ENCODE measurements around the gene TENM4. TPM values are rescaled to one million over a fixed set of nuclear protein-coding genes. Genes with fewer than 3 reads are reported as not detected.

Gene TENM4
- total RNA-seq, 4 donors from 2014 or later: 16.8 to 158 (median 120) TPM

DNA sequence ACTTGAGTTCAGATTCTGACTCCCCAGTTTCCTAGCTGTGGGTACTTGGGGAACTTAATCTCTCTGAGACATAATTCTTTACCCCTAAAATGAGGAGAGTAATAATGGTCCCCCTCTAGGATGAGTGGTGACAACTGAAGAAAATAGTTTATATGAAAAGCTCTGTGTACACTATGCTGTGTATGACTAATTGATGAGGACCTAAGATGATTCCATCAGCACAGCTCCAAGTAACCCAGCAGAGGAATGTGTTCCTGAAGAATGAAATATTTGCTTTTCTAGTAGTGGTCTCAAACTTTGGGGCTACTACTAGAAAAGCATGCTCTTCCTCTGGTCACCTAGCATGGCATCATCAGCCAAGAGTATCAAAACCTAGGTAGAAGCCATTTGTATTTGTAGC is 648.9 kb downstream of the TENM4 start:
- no peak for DNase-seq
- H3K27ac ChIP-seq: peak overlapping the region in 2 of 3 donors; percentile 70 to 85
- H3K9me3 ChIP-seq: no peaks in the 10 kb centered on the region
- H3K36me3 ChIP-seq: no peaks in the 10 kb centered on the region
- TF ChIP-seq POLR2A (IDR thresholded peaks at IDR 0.05): no peak
- TF ChIP-seq, protein P1, sequence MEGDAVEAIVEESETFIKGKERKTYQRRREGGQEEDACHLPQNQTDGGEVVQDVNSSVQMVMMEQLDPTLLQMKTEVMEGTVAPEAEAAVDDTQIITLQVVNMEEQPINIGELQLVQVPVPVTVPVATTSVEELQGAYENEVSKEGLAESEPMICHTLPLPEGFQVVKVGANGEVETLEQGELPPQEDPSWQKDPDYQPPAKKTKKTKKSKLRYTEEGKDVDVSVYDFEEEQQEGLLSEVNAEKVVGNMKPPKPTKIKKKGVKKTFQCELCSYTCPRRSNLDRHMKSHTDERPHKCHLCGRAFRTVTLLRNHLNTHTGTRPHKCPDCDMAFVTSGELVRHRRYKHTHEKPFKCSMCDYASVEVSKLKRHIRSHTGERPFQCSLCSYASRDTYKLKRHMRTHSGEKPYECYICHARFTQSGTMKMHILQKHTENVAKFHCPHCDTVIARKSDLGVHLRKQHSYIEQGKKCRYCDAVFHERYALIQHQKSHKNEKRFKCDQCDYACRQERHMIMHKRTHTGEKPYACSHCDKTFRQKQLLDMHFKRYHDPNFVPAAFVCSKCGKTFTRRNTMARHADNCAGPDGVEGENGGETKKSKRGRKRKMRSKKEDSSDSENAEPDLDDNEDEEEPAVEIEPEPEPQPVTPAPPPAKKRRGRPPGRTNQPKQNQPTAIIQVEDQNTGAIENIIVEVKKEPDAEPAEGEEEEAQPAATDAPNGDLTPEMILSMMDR (IDR thresholded peaks at IDR 0.05): no peak
- intact Hi-C loops (cut with DNase I): no loop called here
- H3K4me1 ChIP-seq: peaks cover 69 to 88% of the 10 kb centered on the region in 2 donors
- H3K27me3 ChIP-seq: no peaks in the 10 kb centered on the region
- H3K4me3 ChIP-seq (replicated peaks in 1 of 3): no peak overlapping the region

DNA sequence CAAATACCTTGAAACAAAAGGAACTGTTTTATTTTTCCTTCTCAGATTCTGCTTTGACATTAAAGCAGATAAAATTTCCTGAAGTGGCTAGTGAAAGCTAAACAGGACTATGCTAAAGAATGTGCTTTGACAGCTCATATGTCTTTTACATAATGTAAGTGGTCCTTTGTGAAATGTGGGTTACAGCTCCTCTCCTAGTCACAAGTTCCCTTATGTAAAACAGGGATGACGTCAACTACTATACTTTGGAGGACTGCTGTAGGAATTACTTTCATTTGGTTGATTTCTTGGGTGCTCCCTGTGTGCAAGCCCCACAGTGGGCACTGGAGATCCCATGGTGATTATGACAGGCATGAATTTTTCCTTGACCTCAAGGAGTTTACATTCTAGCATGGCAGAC is 649.6 kb downstream of the TENM4 start:
- H3K4me1 ChIP-seq: peaks cover 69 to 87% of the 10 kb centered on the region in 2 donors
- 66 to 67% methylated on average over 1 of the region's 1 CpG for WGBS, 2 donors
- TF ChIP-seq, protein P1 (IDR thresholded peaks at IDR 0.05): no peak
- TF ChIP-seq POLR2A (IDR thresholded peaks at IDR 0.05): no peak
- peak overlapping the region; percentile 28 to 85 (median 70) for H3K27ac ChIP-seq
- no peaks in the 10 kb centered on the region for H3K27me3 ChIP-seq
- H3K36me3 ChIP-seq: no peaks in the 10 kb centered on the region
- H3K4me3 ChIP-seq (replicated peaks in 1 of 3): no peak overlapping the region
- DNase-seq: no peak
- no peaks in the 10 kb centered on the region for H3K9me3 ChIP-seq
- intact Hi-C loops (cut with DNase I): no loop called here

DNA sequence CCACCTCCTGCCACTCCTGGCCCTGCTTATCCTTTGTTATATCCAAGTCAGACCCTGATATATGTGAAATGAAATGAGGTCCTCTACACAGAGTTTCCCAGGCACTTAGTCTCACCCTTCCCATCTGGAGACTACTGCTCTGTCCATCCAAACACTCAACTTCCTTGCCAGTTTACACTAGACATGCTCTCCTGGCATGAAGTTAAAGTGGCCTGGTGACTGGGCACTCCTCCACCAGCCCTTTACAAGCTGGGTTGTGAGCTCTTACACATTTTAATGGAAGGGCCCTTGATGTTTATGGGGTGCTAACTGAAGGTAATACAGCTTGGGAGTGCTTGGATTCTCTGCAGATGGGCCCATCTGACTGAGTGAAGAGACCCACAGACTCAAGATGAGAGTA is 650.0 kb downstream of the TENM4 start:
- Histone ChIP-seq H3K4me1 (peaks cover 70 to 89% of the 10 kb centered on the region in 2 donors), H3K9me3 (no peaks in the 10 kb centered on the region), H3K36me3 (no peaks in the 10 kb centered on the region), H3K27ac (peak overlapping the region; percentile 28 to 85 (median 70)), H3K27me3 (no peaks in the 10 kb centered on the region), H3K4me3 (replicated peaks in 1 of 3) (no peak overlapping the region)
- intact Hi-C loops (cut with DNase I): no loop called here
- TF ChIP-seq POLR2A (IDR thresholded peaks at IDR 0.05): peak in 1 of 2 donors; percentile 1
- TF ChIP-seq, protein P1 (IDR thresholded peaks at IDR 0.05): no peak
- peak; percentile 86 to 87 for DNase-seq

DNA sequence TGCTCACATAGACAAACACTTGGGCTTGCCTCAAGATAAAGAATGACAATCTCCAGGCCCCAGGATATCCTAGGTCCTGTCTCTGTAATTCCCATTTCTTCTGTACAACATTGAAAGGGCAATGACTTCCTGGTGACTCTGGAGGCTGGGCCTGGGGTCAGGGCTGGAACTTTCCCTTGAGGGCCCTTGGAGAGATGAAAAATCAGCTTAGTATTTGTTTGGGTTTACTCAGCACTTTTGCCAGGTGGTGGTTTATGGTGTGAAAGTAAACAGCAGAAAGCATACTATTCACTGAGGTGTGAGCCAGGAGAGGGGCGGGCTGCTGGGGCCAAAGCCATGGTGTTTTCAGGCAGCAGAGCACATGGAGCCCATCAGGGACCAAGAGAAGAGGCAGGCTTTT is 651.5 kb downstream of the TENM4 start:
- no peak for DNase-seq
- H3K9me3 ChIP-seq: no peaks in the 10 kb centered on the region
- WGBS, 2 donors: 83 to 92% methylated on average over 1 of the region's 1 CpG
- intact Hi-C loops (cut with DNase I): no loop called here
- TF ChIP-seq POLR2A (IDR thresholded peaks at IDR 0.05): no peak
- TF ChIP-seq, protein P1 (IDR thresholded peaks at IDR 0.05): no peak
- H3K4me3 ChIP-seq (replicated peaks in 1 of 3): no peak overlapping the region
- no peaks in the 10 kb centered on the region for H3K36me3 ChIP-seq
- peaks cover 65 to 88% of the 10 kb centered on the region in 2 donors for H3K4me1 ChIP-seq
- no peaks in the 10 kb centered on the region for H3K27me3 ChIP-seq
- H3K27ac ChIP-seq: peak overlapping the region; percentile 14 to 85 (median 70)

DNA sequence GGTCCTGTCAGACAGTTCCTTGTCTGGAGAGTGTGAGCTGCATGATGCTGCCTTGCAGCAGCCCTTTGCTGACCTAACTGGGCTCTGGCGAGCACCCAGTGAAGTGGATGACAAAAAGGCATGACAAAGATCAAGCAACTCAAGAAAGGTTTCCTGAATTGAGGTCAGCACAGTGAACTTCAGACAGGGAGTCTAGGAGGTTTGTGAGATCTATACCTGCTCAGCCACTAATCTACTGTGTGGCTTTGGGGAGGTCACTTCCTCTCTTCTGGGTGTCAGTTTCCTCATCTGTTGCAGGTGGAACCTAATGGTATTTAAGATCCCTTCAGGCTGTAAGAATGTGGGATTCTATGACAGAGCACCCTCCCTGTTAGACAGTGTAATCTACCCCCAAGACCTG is 652.3 kb downstream of the TENM4 start:
- Histone ChIP-seq H3K9me3 (no peaks in the 10 kb centered on the region), H3K4me1 (peaks cover 63 to 82% of the 10 kb centered on the region in 2 donors), H3K36me3 (no peaks in the 10 kb centered on the region), H3K27ac (peak overlapping the region; percentile 70 to 85 (median 73)), H3K27me3 (no peaks in the 10 kb centered on the region), H3K4me3 (replicated peaks in 1 of 3) (no peak overlapping the region)
- 43 to 56% methylated on average over 1 of the region's 1 CpG for WGBS, 2 donors
- DNase-seq: peak; percentile 24 to 42
- intact Hi-C loops (cut with DNase I): no loop called here
- TF ChIP-seq, protein P1 (IDR thresholded peaks at IDR 0.05): no peak
- no peak for TF ChIP-seq POLR2A (IDR thresholded peaks at IDR 0.05)
